ENCODE results near the gene FPGS. TPM values are rescaled to one million over a fixed set of nuclear protein-coding genes. Genes with fewer than 3 reads are reported as not detected.
A peak's percentile ranks its signal among the peaks of the same experiment; 100 is the strongest.

Gene FPGS
- polyA plus RNA-seq, 3 donors, result 21.3 to 28.5 (median 25.2) TPM

DNA sequence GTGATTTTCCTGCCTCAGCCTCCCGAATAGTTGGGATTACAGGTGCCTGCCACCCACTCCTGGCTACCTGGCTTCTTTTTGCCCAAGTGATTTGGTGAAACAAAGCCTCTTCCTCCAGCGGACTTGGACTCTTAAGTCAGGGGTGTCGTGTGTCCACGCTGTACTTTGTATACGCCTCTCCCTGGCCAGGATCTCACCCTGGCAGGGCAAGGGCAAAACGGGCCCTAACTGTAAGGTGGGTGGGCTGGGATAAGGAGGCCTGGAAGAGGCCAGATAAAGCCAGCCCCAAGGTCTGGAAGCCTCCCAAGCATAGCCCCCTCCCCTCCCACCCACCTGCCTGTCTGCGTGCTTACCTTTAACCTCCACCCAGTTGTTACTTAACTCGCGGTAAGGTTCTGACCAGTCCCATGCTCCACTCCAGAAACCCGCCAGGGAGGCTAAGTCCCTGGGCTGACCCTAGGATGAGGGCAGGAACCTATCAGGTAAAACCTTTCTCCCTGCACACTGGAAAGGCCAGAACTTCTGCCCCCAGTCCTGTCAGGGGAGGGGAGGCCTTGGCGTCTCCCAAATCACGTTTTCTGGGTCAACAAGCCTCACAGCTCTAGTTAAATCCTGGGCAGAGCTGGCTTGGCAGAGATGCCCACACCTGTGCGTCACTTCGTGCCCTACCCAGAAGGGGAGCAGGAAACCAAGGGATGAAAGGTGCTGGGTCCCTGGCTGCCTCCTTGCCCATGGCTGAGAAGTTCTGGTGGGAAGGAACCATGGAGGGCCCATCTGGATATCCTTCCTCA lies 8.5 kb upstream of the FPGS start:
- Histone ChIP-seq H3K4me2 (replicated peaks; ENCODE audit: extremely low read depth, low read length, poor library complexity, severe bottlenecking) (no peak overlapping the region), H3K36me3 (replicated peaks in 1 of 2; ENCODE audit: control insufficient read depth in 1 of 2, insufficient read depth in 2 of 2, low read length in 2 of 2) (peaks cover 40 to 43% of the 10 kb centered on the region in 2 donors)

DNA sequence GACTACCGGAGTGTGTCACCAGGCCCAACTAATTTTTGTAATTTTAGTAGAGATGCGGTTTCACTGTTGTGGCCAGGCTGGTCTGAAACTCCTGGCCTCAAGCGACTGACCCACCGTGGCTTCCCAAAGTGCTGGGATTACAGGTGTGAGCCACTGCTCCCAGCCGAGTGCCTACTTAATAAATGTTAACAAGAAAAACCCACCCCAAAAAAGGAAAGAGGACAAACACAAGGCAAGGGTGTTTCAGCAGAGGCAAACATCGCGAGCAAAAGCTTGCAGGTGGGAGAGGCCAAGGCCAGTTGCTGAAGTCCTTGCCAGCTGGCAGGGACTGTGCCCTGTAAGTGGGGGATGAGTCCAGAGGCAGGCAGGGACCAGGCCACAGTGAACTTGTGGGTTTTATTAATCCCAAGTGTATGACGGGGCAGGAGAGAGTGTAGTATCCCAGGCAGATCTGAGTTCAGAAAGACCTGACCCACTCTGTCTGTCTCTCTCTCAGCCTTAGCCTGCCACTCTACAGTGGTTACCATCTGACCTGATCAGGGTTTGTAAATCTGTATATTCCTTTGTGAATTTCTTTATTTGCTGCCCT lies 6.4 kb upstream of the FPGS start:
- H3K9ac ChIP-seq (ENCODE audit: insufficient read depth, low read length, poor library complexity, severe bottlenecking), result no peak overlapping the region
- H3K9me3 Mint-ChIP-seq, result no peaks in the 10 kb centered on the region
- H3K27ac Mint-ChIP-seq, result peak overlapping the region in 3 of 7 donors; percentile 8 to 84 (median 82)
- peaks cover 20 to 22% of the 10 kb centered on the region in 2 donors for H3K36me3 ChIP-seq (replicated peaks in 1 of 2; ENCODE audit: control insufficient read depth in 1 of 2, insufficient read depth in 2 of 2, low read length in 2 of 2)
- 56% methylated on average over 7 of the region's 8 CpGs for WGBS (ENCODE audit: insufficient coverage)
- H4K20me1 ChIP-seq (ENCODE audit: insufficient read depth, low read length), result peaks cover 51% of the 10 kb centered on the region
- no peaks in the 10 kb centered on the region for H3K27me3 ChIP-seq (ENCODE audit: control insufficient read depth in 2 of 2, insufficient read depth in 2 of 2, low read length in 2 of 2)
- H3K36me3 Mint-ChIP-seq, result peaks cover 15 to 20% of the 10 kb centered on the region in 2 donors
- H3K4me2 ChIP-seq (replicated peaks; ENCODE audit: extremely low read depth, low read length, poor library complexity, severe bottlenecking), result no peak overlapping the region
- H3K4me3 ChIP-seq (replicated peaks in 1 of 3; ENCODE audit: low read depth in 2 of 3, low read length in 3 of 3), result no peak overlapping the region
- H3K79me2 ChIP-seq (ENCODE audit: insufficient read depth, low read length), result peaks cover 3% of the 10 kb centered on the region
- H2AFZ ChIP-seq (ENCODE audit: insufficient read depth, low read depth, low read length, poor library complexity, severe bottlenecking), result no peak overlapping the region
- DNase-seq, result no peak
- H3K27ac ChIP-seq (ENCODE audit: low read depth in 1 of 2, low read length in 2 of 2), result no peak overlapping the region
- intact Hi-C loops (cut with micrococcal nuclease), result loop anchor here (5.0 kb wide), 1 partner anchor 34 kb away; no protein-coding TSS in a partner anchor
- TF ChIP-seq, protein P1, sequence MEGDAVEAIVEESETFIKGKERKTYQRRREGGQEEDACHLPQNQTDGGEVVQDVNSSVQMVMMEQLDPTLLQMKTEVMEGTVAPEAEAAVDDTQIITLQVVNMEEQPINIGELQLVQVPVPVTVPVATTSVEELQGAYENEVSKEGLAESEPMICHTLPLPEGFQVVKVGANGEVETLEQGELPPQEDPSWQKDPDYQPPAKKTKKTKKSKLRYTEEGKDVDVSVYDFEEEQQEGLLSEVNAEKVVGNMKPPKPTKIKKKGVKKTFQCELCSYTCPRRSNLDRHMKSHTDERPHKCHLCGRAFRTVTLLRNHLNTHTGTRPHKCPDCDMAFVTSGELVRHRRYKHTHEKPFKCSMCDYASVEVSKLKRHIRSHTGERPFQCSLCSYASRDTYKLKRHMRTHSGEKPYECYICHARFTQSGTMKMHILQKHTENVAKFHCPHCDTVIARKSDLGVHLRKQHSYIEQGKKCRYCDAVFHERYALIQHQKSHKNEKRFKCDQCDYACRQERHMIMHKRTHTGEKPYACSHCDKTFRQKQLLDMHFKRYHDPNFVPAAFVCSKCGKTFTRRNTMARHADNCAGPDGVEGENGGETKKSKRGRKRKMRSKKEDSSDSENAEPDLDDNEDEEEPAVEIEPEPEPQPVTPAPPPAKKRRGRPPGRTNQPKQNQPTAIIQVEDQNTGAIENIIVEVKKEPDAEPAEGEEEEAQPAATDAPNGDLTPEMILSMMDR (IDR thresholded peaks at IDR 0.05), result no peak
- peaks cover 14 to 20% (median 18%) of the 10 kb centered on the region in 3 donors for H3K27me3 Mint-ChIP-seq (ENCODE audit: low read depth in 3 of 3)
- H3K9me3 ChIP-seq (replicated peaks in 1 of 2; ENCODE audit: control insufficient read depth in 1 of 2, insufficient read depth in 1 of 2, low read length in 2 of 2), result no peaks in the 10 kb centered on the region
- peaks cover 16 to 18% of the 10 kb centered on the region in 2 donors for H3K4me1 ChIP-seq (ENCODE audit: control insufficient read depth in 1 of 2, insufficient read depth in 2 of 2, low read length in 2 of 2)
- H3K4me1 Mint-ChIP-seq, result peaks cover 25% of the 10 kb centered on the region
- H3K4me3 Mint-ChIP-seq, result peak overlapping the region in 1 of 2 donors; percentile 58

More for the DNA sequence above, 8.5 kb upstream of the FPGS start:
- H3K79me2 ChIP-seq (ENCODE audit: insufficient read depth, low read length), result peaks cover 24% of the 10 kb centered on the region
- no peak for DNase-seq
- peaks cover 32 to 41% of the 10 kb centered on the region in 2 donors for H3K36me3 Mint-ChIP-seq
- H3K9me3 Mint-ChIP-seq, result no peaks in the 10 kb centered on the region
- H3K9ac ChIP-seq (ENCODE audit: insufficient read depth, low read length, poor library complexity, severe bottlenecking), result no peak overlapping the region
- 95% methylated on average over 8 of the region's 14 CpGs for WGBS (ENCODE audit: insufficient coverage)
- no peak overlapping the region for H3K4me3 ChIP-seq (replicated peaks in 1 of 3; ENCODE audit: low read depth in 2 of 3, low read length in 3 of 3)
- H4K20me1 ChIP-seq (ENCODE audit: insufficient read depth, low read length), result peaks cover 72% of the 10 kb centered on the region
- H3K27me3 ChIP-seq (ENCODE audit: control insufficient read depth in 2 of 2, insufficient read depth in 2 of 2, low read length in 2 of 2), result no peaks in the 10 kb centered on the region
- peaks cover 14 to 20% (median 18%) of the 10 kb centered on the region in 3 donors for H3K27me3 Mint-ChIP-seq (ENCODE audit: low read depth in 3 of 3)
- no peak overlapping the region for H3K27ac ChIP-seq (ENCODE audit: low read depth in 1 of 2, low read length in 2 of 2)
- H3K27ac Mint-ChIP-seq, result no peak overlapping the region
- H3K4me1 Mint-ChIP-seq, result peaks cover 23% of the 10 kb centered on the region
- peaks cover 8 to 11% of the 10 kb centered on the region in 2 donors for H3K4me1 ChIP-seq (ENCODE audit: control insufficient read depth in 1 of 2, insufficient read depth in 2 of 2, low read length in 2 of 2)
- intact Hi-C loops (cut with micrococcal nuclease), result no loop called here
- H3K4me3 Mint-ChIP-seq, result no peak overlapping the region
- H2AFZ ChIP-seq (ENCODE audit: insufficient read depth, low read depth, low read length, poor library complexity, severe bottlenecking), result no peak overlapping the region
- TF ChIP-seq, protein P1 (IDR thresholded peaks at IDR 0.05), result no peak
- H3K9me3 ChIP-seq (replicated peaks in 1 of 2; ENCODE audit: control insufficient read depth in 1 of 2, insufficient read depth in 1 of 2, low read length in 2 of 2), result no peaks in the 10 kb centered on the region

Measured in CD14-positive monocyte (primary cell).